Panc1 (cell line): ENCODE data around the gene CDK2AP2. TPM values are rescaled to one million over a fixed set of nuclear protein-coding genes. Genes with fewer than 3 reads are reported as not detected.
A peak's percentile ranks its signal among the peaks of the same experiment; 100 is the strongest.

Experiments used
- ATAC-seq: fragments of 200-7000 bp; cut with Tn5 transposase; 2 replicates; pipeline ENCODE4 v1.9.1; 2020; ENCODE audit warnings: mild to moderate bottlenecking, moderate library complexity
- BruUV-seq: library from RNA; stranded (reverse); fragments of 400-500 nt; replicated peaks from 2 replicates; lab custom pipeline; 2021; lab: Mats Ljungman, UMichigan
- CTCF ChIA-PET: fragments of 300-600 bp; sonication (Branson Sonifier 250); formaldehyde crosslinking; loops from one replicate; lab custom pipeline; 2022; ENCODE audit warnings: antibody characterized with exemption; lab: Charles Lee
- POLR2A ChIA-PET: fragments of 300-600 bp; sonication (Branson Sonifier 250); formaldehyde crosslinking; loops from one replicate; lab custom pipeline; 2022; ENCODE audit warnings: antibody characterized with exemption; lab: Charles Lee
- DNase-seq: peaks from one replicate; pipeline ENCODE4 v3.0.0-alpha.2; 2010; ENCODE audit warnings: low read depth, low spot score
- H3K27ac ChIP-seq: 2 replicates; pipeline ENCODE4 v1.5.1; 2011; ENCODE audit warnings: mild to moderate bottlenecking, low read length, inconsistent platforms
- H3K27me3 ChIP-seq: fragments of 200-500 bp; sonication (Bioruptor generic); 2 replicates; pipeline ENCODE4 v1.6.0; 2014; ENCODE audit warnings: low read length, inconsistent platforms; ENCODE audit not compliant: control insufficient read depth, insufficient read depth
- H3K36me3 ChIP-seq: fragments of 200-500 bp; sonication (Bioruptor generic); 2 replicates; pipeline ENCODE4 v1.5.1; 2014; ENCODE audit warnings: inconsistent platforms, mild to moderate bottlenecking, low read length, moderate library complexity; ENCODE audit not compliant: control insufficient read depth, insufficient read depth
- H3K4me1 ChIP-seq: 2 replicates; pipeline ENCODE4 v1.5.1; 2011; ENCODE audit warnings: inconsistent platforms, mild to moderate bottlenecking, low read length, moderate library complexity; ENCODE audit not compliant: control insufficient read depth, insufficient read depth
- H3K4me3 ChIP-seq, 2 experiments: 2 replicates each; pipeline ENCODE4 v1.5.1; 2011 to 2012; ENCODE audit warnings: low read depth in 2 of 2, low read length in 2 of 2, mild to moderate bottlenecking in 2 of 2, inconsistent platforms in 1 of 2, moderate library complexity in 1 of 2
- H3K9me3 ChIP-seq: fragments of 200-500 bp; sonication (Bioruptor generic); 2 replicates; pipeline ENCODE4 v1.5.1; 2014; ENCODE audit warnings: low read depth, mild to moderate bottlenecking, inconsistent platforms, low read length, moderate library complexity; ENCODE audit not compliant: control insufficient read depth, insufficient read depth
- POLR2AphosphoS5 ChIP-seq: IDR thresholded peaks from 2 replicates; pipeline ENCODE4 v1.6.1; 2012; ENCODE audit warnings: mild to moderate bottlenecking, low read depth, low read length, moderate library complexity
- REST ChIP-seq, 2 experiments: IDR thresholded peaks; 2 replicates each; pipeline ENCODE4 v1.6.1; 2011 to 2012; ENCODE audit warnings: low read depth in 2 of 2, control low read depth in 1 of 2, low read length in 1 of 2, mild to moderate bottlenecking in 1 of 2, moderate library complexity in 1 of 2; ENCODE audit not compliant: insufficient read depth in 1 of 2
- SIN3A ChIP-seq: IDR thresholded peaks from 2 replicates; pipeline ENCODE4 v1.6.1; 2012; ENCODE audit warnings: low read depth, mild to moderate bottlenecking, low read length, moderate library complexity, borderline replicate concordance; ENCODE audit not compliant: insufficient read depth
- TCF7L2 ChIP-seq: IDR thresholded peaks from 2 replicates; pipeline ENCODE4 v1.6.1; 2011; ENCODE audit warnings: mild to moderate bottlenecking, low read depth, low read length, inconsistent platforms
- in situ Hi-C: cut with HindIII; loops from 2 replicates; pipeline ENCODE4 v1.10.0; 2016; ENCODE audit warnings: low sequenced_read_pairs, low pct_unique_long_range_greater_than_20kb
- intact Hi-C: fragments of 100-400 bp; cut with micrococcal nuclease; formaldehyde crosslinking; loops from one replicate; pipeline ENCODE4 v1.10.0; 2022; ENCODE audit not compliant: unreplicated experiment
- total RNA-seq: library from RNA; stranded (reverse); gene quantifications from one replicate; pipeline ENCODE4 v1.2.1, GENCODE V29; 2021; ENCODE audit not compliant: unreplicated experiment
- TF ChIP-seq, protein P1 (sequence below): fragments of 450-650 bp; IDR thresholded peaks from 2 replicates; pipeline ENCODE4 v1.5.1; 2017; ENCODE audit warnings: mild to moderate bottlenecking

Gene CDK2AP2
- total RNA-seq, 1 experiment from 2014 or later, result 76.1 TPM

GRCh38 chr11:67470337-67471002, 37.5 kb downstream of the CDK2AP2 start:
- Histone ChIP-seq H3K27ac (no peak overlapping the region), H3K27me3 (no peaks in the 10 kb centered on the region), H3K9me3 (no peaks in the 10 kb centered on the region), H3K4me1 (peaks cover 26% of the 10 kb centered on the region), H3K36me3 (no peaks in the 10 kb centered on the region; the same call in 1 of the 2 replicates), H3K4me3 (no peak overlapping the region)
- in situ Hi-C loops, result no loop called here
- ATAC-seq, result no peak
- POLR2A ChIA-PET, result interaction anchor here (0.6 kb wide), 1 partner anchor 89 kb away, joined by 8 read pairs; no protein-coding TSS in a partner anchor
- TF ChIP-seq SIN3A, result no peak
- TF ChIP-seq POLR2AphosphoS5, result no peak
- TF ChIP-seq REST (IDR thresholded peaks at IDR 0.05; ENCODE audit: insufficient read depth in 1 of 2, low read depth in 2 of 2, low read length in 1 of 2), result no peak
- TF ChIP-seq, protein P1, sequence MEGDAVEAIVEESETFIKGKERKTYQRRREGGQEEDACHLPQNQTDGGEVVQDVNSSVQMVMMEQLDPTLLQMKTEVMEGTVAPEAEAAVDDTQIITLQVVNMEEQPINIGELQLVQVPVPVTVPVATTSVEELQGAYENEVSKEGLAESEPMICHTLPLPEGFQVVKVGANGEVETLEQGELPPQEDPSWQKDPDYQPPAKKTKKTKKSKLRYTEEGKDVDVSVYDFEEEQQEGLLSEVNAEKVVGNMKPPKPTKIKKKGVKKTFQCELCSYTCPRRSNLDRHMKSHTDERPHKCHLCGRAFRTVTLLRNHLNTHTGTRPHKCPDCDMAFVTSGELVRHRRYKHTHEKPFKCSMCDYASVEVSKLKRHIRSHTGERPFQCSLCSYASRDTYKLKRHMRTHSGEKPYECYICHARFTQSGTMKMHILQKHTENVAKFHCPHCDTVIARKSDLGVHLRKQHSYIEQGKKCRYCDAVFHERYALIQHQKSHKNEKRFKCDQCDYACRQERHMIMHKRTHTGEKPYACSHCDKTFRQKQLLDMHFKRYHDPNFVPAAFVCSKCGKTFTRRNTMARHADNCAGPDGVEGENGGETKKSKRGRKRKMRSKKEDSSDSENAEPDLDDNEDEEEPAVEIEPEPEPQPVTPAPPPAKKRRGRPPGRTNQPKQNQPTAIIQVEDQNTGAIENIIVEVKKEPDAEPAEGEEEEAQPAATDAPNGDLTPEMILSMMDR, result no peak
- TF ChIP-seq TCF7L2, result no peak
- CTCF ChIA-PET, result interaction anchor here (0.7 to 1.2 kb wide), 3 partner anchors 19 to 119 kb away, joined by 3 to 9 read pairs (median 3); partner anchors contain the start of gene PPP1CA
- intact Hi-C loops, result no loop called here
- DNase-seq, result no peak
- BruUV-seq, result no TSS peak

GRCh38 chr11:67469508-67469811, 38.5 kb downstream of the CDK2AP2 start:
- H3K4me1 ChIP-seq, result peaks cover 31% of the 10 kb centered on the region
- H3K9me3 ChIP-seq, result no peaks in the 10 kb centered on the region
- H3K27me3 ChIP-seq, result no peaks in the 10 kb centered on the region
- CTCF ChIA-PET, result interaction anchor here (1.2 kb wide), 1 partner anchor 68 kb away, joined by 9 read pairs; the partner anchor contains the start of gene PPP1CA
- no TSS peak for BruUV-seq
- no peak for TF ChIP-seq TCF7L2
- no peak for TF ChIP-seq SIN3A
- TF ChIP-seq, protein P1, result no peak
- no peak for TF ChIP-seq POLR2AphosphoS5
- no peak for TF ChIP-seq REST (IDR thresholded peaks at IDR 0.05; ENCODE audit: insufficient read depth in 1 of 2, low read depth in 2 of 2, low read length in 1 of 2)
- DNase-seq, result no peak
- ATAC-seq, result no peak
- peak overlapping the region; percentile 64 to 88 for H3K4me3 ChIP-seq
- POLR2A ChIA-PET, result no interaction called here
- H3K27ac ChIP-seq, result peak overlapping the region; percentile 95
- intact Hi-C loops (no loop called here), in situ Hi-C loops (no loop called here)
- peaks cover 2% of the 10 kb centered on the region; the same call in 1 of the 2 replicates for H3K36me3 ChIP-seq
